HepG2 (cell line): ENCODE data around the gene OTOP2. TPM values are rescaled to one million over a fixed set of nuclear protein-coding genes. Genes with fewer than 3 reads are reported as not detected.

Experiments
- ATF1 ChIP-seq: IDR thresholded peaks from 2 replicates; pipeline ENCODE4 v1.6.1; 2016; ENCODE audit warnings: mild to moderate bottlenecking, control low read depth
- CEBPB ChIP-seq: IDR thresholded peaks from 2 replicates; pipeline ENCODE4 v1.6.1; 2011; ENCODE audit warnings: low read depth, low read length, improper control_type of control experiment, borderline replicate concordance
- GTF3A ChIP-seq: sonication (generic); formaldehyde crosslinking; conservative IDR thresholded peaks from 2 replicates; pipeline ENCODE4 v1.4.0; 2020; ENCODE audit warnings: mild to moderate bottlenecking, missing genetic modification reagents
- KDM1A ChIP-seq: IDR thresholded peaks from 2 replicates; pipeline ENCODE4 v1.6.1; 2016; ENCODE audit warnings: missing compliant biosample characterization
- PBX2 ChIP-seq: IDR thresholded peaks from 2 replicates; pipeline ENCODE4 v1.6.1; 2016; ENCODE audit warnings: control low read depth
- PHF21A ChIP-seq: sonication (generic); formaldehyde crosslinking; IDR thresholded peaks from 2 replicates; pipeline ENCODE4 v1.5.0; 2020; ENCODE audit warnings: mild to moderate bottlenecking, missing genetic modification reagents
- SNAPC4 ChIP-seq: sonication (generic); formaldehyde crosslinking; IDR thresholded peaks from 2 replicates; pipeline ENCODE4 v1.4.0; 2020; ENCODE audit warnings: mild to moderate bottlenecking, missing genetic modification reagents
- TAF1 ChIP-seq: sonication (generic); formaldehyde crosslinking; IDR thresholded peaks from 2 replicates; pipeline ENCODE4 v1.4.0; 2020; ENCODE audit warnings: missing genetic modification reagents
- TEAD2 ChIP-seq: sonication (generic); formaldehyde crosslinking; IDR thresholded peaks from 2 replicates; pipeline ENCODE4 v1.9.0; 2021; ENCODE audit warnings: missing genetic modification reagents
- THYN1 ChIP-seq: sonication (generic); formaldehyde crosslinking; IDR thresholded peaks from 2 replicates; pipeline ENCODE4 v1.8.1; 2023; ENCODE audit warnings: low read depth, mild to moderate bottlenecking, moderate library complexity, missing genetic modification reagents, borderline replicate concordance
- ZNF276 ChIP-seq: sonication (generic); formaldehyde crosslinking; IDR thresholded peaks from 2 replicates; pipeline ENCODE4 v1.4.0; 2020; ENCODE audit warnings: mild to moderate bottlenecking, low read depth, missing genetic modification reagents
- ZNF768 ChIP-seq: sonication (generic); formaldehyde crosslinking; IDR thresholded peaks from 2 replicates; pipeline ENCODE4 v1.4.0; 2020; ENCODE audit warnings: missing genetic modification reagents
- ZSCAN21 ChIP-seq: sonication (generic); formaldehyde crosslinking; IDR thresholded peaks from 2 replicates; pipeline ENCODE4 v1.8.0; 2022; ENCODE audit warnings: mild to moderate bottlenecking, missing genetic modification reagents, moderate library complexity, borderline replicate concordance
- polyA plus RNA-seq, 8 experiments: library from polyadenylated mRNA; depleted of rRNA in 3 of 8; stranded (reverse) in 7 of 8; unstranded in 1 of 8; fragments of >200 nt; fragmentation: Illumina TruSeq in 4 of 8; extraction: Trizol in 4 of 8; gene quantifications; 2 replicates each; pipeline versions ENCODE4 v1.2.1 to v1.2.3, GENCODE V29; 2011 to 2016; ENCODE audit warnings: low read depth in 4 of 8, missing spikeins in 1 of 8, mixed read lengths in 1 of 8; ENCODE audit not compliant: insufficient read depth in 1 of 8
- total RNA-seq, 5 experiments: library from RNA; depleted of rRNA; stranded (reverse); fragments of >200 nt; fragmentation: Illumina TruSeq; extraction: Trizol; gene quantifications; 2 replicates each; pipeline ENCODE4 v1.2.3, GENCODE V29; 2016; ENCODE audit warnings: low read depth in 1 of 5
- TF ChIP-seq, protein P1 (sequence below): sonication (generic); formaldehyde crosslinking; IDR thresholded peaks from 2 replicates; pipeline ENCODE4 v1.4.0; 2020; ENCODE audit warnings: low read depth, missing genetic modification reagents
- TF ChIP-seq, protein P2 (sequence below): sonication (generic); formaldehyde crosslinking; IDR thresholded peaks from 2 replicates; pipeline ENCODE4 v1.4.0; 2020; ENCODE audit warnings: mild to moderate bottlenecking, missing genetic modification reagents
- TF ChIP-seq, protein P3 (sequence below), 2 experiments: sonication (generic) in 1 of 2; formaldehyde crosslinking in 1 of 2; IDR thresholded peaks; 2 replicates each; pipeline versions ENCODE4 v1.4.0 to v1.6.1; 2018 to 2020; ENCODE audit warnings: missing genetic modification reagents in 2 of 2, borderline replicate concordance in 1 of 2, low read depth in 1 of 2, mild to moderate bottlenecking in 1 of 2, missing biosample characterization in 1 of 2

OTOP2 gene
- total and polyA plus RNA-seq, 2 of the 13 experiments (the other 11 are each of a cell fraction or from before 2014, with no cell fraction given): not detected

DNA sequence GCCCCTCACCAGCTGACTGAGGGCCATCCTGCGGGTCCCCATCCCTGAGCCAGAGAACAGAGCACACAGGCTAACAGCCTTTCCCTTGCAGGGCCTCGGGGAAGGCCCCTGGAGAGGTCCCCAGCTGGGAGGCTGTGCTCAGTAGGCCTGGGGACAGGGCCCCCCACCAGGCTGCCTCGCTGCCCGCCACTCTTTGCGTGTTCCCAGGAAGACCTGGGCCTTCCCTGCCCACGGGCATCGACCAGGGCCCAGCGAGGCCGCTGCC is 47.7 kb downstream of the OTOP2 start (continued):
- TF ChIP-seq SNAPC4 (CRISPR knock-in tag) (no peak), PBX2 (no peak), KDM1A (no peak), TAF1 (CRISPR knock-in tag) (no peak), CEBPB (no peak), THYN1 (CRISPR knock-in tag) (no peak), TEAD2 (CRISPR knock-in tag) (no peak), ZSCAN21 (0 out of 2 replicates have a peak, but pooled peaks have one; percentile 54), ATF1 (no peak), GTF3A (no peak), ZNF768 (CRISPR knock-in tag) (no peak), ZNF276 (CRISPR knock-in tag) (no peak), PHF21A (CRISPR knock-in tag) (peak; percentile 40)
- TF ChIP-seq, protein P1, sequence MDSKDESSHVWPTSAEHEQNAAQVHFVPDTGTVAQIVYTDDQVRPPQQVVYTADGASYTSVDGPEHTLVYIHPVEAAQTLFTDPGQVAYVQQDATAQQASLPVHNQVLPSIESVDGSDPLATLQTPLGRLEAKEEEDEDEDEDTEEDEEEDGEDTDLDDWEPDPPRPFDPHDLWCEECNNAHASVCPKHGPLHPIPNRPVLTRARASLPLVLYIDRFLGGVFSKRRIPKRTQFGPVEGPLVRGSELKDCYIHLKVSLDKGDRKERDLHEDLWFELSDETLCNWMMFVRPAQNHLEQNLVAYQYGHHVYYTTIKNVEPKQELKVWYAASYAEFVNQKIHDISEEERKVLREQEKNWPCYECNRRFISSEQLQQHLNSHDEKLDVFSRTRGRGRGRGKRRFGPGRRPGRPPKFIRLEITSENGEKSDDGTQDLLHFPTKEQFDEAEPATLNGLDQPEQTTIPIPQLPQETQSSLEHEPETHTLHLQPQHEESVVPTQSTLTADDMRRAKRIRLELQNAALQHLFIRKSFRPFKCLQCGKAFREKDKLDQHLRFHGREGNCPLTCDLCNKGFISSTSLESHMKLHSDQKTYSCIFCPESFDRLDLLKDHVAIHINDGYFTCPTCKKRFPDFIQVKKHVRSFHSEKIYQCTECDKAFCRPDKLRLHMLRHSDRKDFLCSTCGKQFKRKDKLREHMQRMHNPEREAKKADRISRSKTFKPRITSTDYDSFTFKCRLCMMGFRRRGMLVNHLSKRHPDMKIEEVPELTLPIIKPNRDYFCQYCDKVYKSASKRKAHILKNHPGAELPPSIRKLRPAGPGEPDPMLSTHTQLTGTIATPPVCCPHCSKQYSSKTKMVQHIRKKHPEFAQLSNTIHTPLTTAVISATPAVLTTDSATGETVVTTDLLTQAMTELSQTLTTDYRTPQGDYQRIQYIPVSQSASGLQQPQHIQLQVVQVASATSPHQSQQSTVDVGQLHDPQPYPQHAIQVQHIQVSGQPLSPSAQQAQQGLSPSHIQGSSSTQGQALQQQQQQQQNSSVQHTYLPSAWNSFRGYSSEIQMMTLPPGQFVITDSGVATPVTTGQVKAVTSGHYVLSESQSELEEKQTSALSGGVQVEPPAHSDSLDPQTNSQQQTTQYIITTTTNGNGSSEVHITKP (CRISPR knock-in tag): 0 out of 2 replicates have a peak, but pooled peaks have one; percentile 16
- TF ChIP-seq, protein P2, sequence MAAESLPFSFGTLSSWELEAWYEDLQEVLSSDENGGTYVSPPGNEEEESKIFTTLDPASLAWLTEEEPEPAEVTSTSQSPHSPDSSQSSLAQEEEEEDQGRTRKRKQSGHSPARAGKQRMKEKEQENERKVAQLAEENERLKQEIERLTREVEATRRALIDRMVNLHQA (CRISPR knock-in tag): no peak
- TF ChIP-seq, protein P3, sequence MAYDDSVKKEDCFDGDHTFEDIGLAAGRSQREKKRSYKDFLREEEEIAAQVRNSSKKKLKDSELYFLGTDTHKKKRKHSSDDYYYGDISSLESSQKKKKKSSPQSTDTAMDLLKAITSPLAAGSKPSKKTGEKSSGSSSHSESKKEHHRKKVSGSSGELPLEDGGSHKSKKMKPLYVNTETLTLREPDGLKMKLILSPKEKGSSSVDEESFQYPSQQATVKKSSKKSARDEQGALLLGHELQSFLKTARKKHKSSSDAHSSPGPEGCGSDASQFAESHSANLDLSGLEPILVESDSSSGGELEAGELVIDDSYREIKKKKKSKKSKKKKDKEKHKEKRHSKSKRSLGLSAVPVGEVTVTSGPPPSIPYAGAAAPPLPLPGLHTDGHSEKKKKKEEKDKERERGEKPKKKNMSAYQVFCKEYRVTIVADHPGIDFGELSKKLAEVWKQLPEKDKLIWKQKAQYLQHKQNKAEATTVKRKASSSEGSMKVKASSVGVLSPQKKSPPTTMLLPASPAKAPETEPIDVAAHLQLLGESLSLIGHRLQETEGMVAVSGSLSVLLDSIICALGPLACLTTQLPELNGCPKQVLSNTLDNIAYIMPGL (CRISPR knock-in tag; IDR thresholded peaks at IDR 0.05; ENCODE audit: borderline replicate concordance in 1 of 2, low read depth in 1 of 2): no peak
